ENCODE results near the gene RBP4.

- TF ChIP-seq POLR2A (IDR thresholded peaks at IDR 0.05) (no peak), CTCF (IDR thresholded peaks at IDR 0.05) (no peak)
These were observed 28.4 kb downstream of the RBP4 start for GRCh38 chr10:93572606-93573005.
